Stomach (tissue), 9 donors: ENCODE results near the gene AUNIP. TPM values are rescaled to one million over a fixed set of nuclear protein-coding genes. Genes with fewer than 3 reads are reported as not detected.

Experiments used
- DNase-seq, 2 donors: peaks; one replicate each; pipeline versions ENCODE4 v3.0.0 to v3.0.0-alpha.2; 2013 to 2019
- H3K27ac ChIP-seq, 5 donors: fragments of 200-600 bp in 4 of 5; sonication (generic) in 4 of 5; one replicate each; pipeline ENCODE4 v1.5.1; 2013 to 2019; ENCODE audit warnings: mild to moderate bottlenecking in 1 of 5, moderate library complexity in 1 of 5
- H3K27me3 ChIP-seq, 3 donors: fragments of 200-600 bp; sonication (generic); one replicate each; pipeline ENCODE4 v1.5.1; 2017 to 2019; ENCODE audit warnings: mixed run types in 1 of 3
- H3K36me3 ChIP-seq, 4 donors: fragments of 200-600 bp; sonication (generic); 1 replicate in 3 of 4; 2 replicates in 1 of 4; pipeline ENCODE4 v1.5.1; 2016 to 2019
- H3K4me1 ChIP-seq, 4 donors: fragments of 200-600 bp; sonication (generic); one replicate each; pipeline ENCODE4 v1.5.1; 2016 to 2019
- H3K4me3 ChIP-seq, 4 donors: fragments of 200-600 bp; sonication (generic) in 3 of 4; one replicate each; pipeline ENCODE4 v1.5.1; 2016 to 2019; ENCODE audit warnings: mild to moderate bottlenecking in 1 of 4
- H3K9me3 ChIP-seq, 4 donors: fragments of 200-600 bp; sonication (generic); one replicate each; pipeline ENCODE4 v1.5.1; 2016 to 2019
- EP300 ChIP-seq: sonication (generic); formaldehyde crosslinking; IDR thresholded peaks from one replicate; pipeline ENCODE4 v1.6.1; 2017; ENCODE audit warnings: antibody characterized with exemption
- POLR2A ChIP-seq, 4 donors: fragments of 450-650 bp; IDR thresholded peaks; one replicate each; pipeline ENCODE4 v1.6.1; 2016; ENCODE audit warnings: antibody characterized with exemption in 4 of 4, control low read depth in 2 of 4, mild to moderate bottlenecking in 1 of 4, moderate library complexity in 1 of 4
- POLR2AphosphoS5 ChIP-seq, 3 donors: sonication (generic); formaldehyde crosslinking; IDR thresholded peaks; one replicate each; pipeline ENCODE4 v1.6.1; 2016; ENCODE audit warnings: antibody characterized with exemption in 3 of 3
- WGBS, 5 donors: extraction: QIAGEN DNeasy Blood & Tissue Kit in 3 of 5; methylation state at CpG; one replicate each; pipeline versions ENCODE4 v1.1.5 to v1.1.7; 2013 to 2018; 5-methylcytosine and 5-hydroxymethylcytosine counted together
- intact Hi-C: fragments of 100-400 bp; cut with DNase I; formaldehyde crosslinking; loops from one replicate; pipeline ENCODE4 v1.15.1; 2023; ENCODE audit warnings: low total_unique reads
- polyA plus RNA-seq, 3 donors: library from polyadenylated mRNA; stranded (reverse); fragments of 200-250 nt; gene quantifications; one replicate each; pipeline ENCODE4 v1.2.3, GENCODE V29; 2013
- total RNA-seq, 5 donors: library from RNA; depleted of rRNA; stranded (reverse); fragments of >200 nt; gene quantifications; one replicate each; pipeline versions ENCODE4 v1.1.0 to v1.2.3, GENCODE V29; 2014 to 2016
- TF ChIP-seq, protein P1 (sequence below), 7 experiments: fragments of 450-650 bp in 4 of 7; fragments of 200-600 bp in 3 of 7; sonication (generic) in 3 of 7; IDR thresholded peaks; one replicate each; pipeline ENCODE4 v1.5.1; 2016 to 2019; ENCODE audit warnings: antibody characterized with exemption in 7 of 7, control low read depth in 2 of 7, mild to moderate bottlenecking in 1 of 7
- donor health status: healthy with polysubstance abuse.
- donor health status: Bipolar disorder and iron deficiency.
- donor health status: healthy.

Gene AUNIP
- total and polyA plus RNA-seq, 8 donors, result 0.68 to 2.8 (median 1.00) TPM; not detected in 3

GRCh38 chr1:25796811-25797458 lies 62.3 kb downstream of the AUNIP start:
- DNase-seq, result peak; percentile 90 to 91
- H3K9me3 ChIP-seq, result no peaks in the 10 kb centered on the region
- no peak overlapping the region for H3K4me3 ChIP-seq
- WGBS, 5 donors, result 7 to 11% (median 9%) methylated on average over 13 to 19 of the region's 19 CpGs
- no peaks in the 10 kb centered on the region for H3K36me3 ChIP-seq
- TF ChIP-seq EP300 (no peak), POLR2AphosphoS5 (IDR thresholded peaks at IDR 0.05) (peak in 2 of 3 donors; percentile 2 to 38), POLR2A (IDR thresholded peaks at IDR 0.05) (no peak)
- TF ChIP-seq, protein P1, sequence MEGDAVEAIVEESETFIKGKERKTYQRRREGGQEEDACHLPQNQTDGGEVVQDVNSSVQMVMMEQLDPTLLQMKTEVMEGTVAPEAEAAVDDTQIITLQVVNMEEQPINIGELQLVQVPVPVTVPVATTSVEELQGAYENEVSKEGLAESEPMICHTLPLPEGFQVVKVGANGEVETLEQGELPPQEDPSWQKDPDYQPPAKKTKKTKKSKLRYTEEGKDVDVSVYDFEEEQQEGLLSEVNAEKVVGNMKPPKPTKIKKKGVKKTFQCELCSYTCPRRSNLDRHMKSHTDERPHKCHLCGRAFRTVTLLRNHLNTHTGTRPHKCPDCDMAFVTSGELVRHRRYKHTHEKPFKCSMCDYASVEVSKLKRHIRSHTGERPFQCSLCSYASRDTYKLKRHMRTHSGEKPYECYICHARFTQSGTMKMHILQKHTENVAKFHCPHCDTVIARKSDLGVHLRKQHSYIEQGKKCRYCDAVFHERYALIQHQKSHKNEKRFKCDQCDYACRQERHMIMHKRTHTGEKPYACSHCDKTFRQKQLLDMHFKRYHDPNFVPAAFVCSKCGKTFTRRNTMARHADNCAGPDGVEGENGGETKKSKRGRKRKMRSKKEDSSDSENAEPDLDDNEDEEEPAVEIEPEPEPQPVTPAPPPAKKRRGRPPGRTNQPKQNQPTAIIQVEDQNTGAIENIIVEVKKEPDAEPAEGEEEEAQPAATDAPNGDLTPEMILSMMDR (IDR thresholded peaks at IDR 0.05), result peak in 5 of 7 experiments; percentile 62 to 94 (median 78)
- H3K27me3 ChIP-seq, result no peaks in the 10 kb centered on the region
- peak overlapping the region; percentile 34 to 70 (median 64) for H3K27ac ChIP-seq
- H3K4me1 ChIP-seq, result peaks cover 35 to 57% (median 48%) of the 10 kb centered on the region in 4 donors
- intact Hi-C loops, result no loop called here

DNA sequence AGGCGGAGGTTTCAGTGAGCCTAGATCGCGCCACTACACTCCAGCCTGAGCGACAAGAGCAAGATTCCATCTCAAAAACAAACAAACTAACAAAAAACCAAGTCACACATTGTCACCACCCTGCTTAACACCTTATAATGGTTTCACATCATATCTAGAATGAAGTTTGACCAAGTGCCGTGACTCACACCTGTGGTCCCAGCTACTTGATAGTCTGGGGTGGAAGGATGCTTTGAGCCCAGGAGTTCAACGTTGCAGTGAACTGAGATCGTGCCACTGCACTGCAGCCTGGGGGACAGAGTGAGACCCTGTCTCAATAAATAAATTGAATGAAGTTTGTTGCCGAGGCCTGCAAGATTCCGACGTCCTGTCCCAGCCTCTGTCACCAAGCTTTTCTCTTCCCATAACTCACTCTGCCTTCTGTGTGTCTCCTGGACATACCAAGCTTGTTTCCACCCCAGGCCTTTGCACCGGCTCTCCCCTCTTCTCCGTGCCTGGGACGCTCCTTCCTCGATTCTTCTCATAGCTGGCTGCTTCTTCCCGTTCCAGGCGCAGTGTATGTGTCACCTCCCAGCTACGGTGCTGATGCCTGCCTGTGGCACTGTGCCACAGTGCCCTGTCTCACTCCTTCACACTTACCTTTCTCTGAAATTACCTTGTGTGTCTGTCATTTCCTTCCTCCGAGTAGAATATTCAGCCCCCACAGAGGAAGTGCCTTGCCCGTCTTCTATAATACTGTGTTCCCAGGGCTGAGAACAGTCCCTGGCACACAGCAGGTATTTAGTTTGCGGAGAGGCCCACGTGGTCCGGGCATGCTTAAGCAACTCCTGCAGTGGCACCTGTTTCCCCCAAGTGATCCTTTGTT lies 63.1 kb downstream of the AUNIP start:
- H3K36me3 ChIP-seq, result no peaks in the 10 kb centered on the region
- WGBS, 5 donors, result 46 to 61% (median 58%) methylated on average over 22 of the region's 22 CpGs
- TF ChIP-seq EP300, result no peak
- peak in 1 of 3 donors; percentile 5 for TF ChIP-seq POLR2AphosphoS5 (IDR thresholded peaks at IDR 0.05)
- TF ChIP-seq POLR2A (IDR thresholded peaks at IDR 0.05), result no peak
- peak overlapping the region; percentile 34 to 70 (median 64) for H3K27ac ChIP-seq
- peaks cover 27 to 50% (median 40%) of the 10 kb centered on the region in 4 donors for H3K4me1 ChIP-seq
- H3K9me3 ChIP-seq, result no peaks in the 10 kb centered on the region
- H3K4me3 ChIP-seq, result no peak overlapping the region
- intact Hi-C loops, result no loop called here
- no peaks in the 10 kb centered on the region for H3K27me3 ChIP-seq
- peak in 1 of 2 donors; percentile 70 for DNase-seq

GRCh38 chr1:25795211-25795610 lies 64.0 kb downstream of the AUNIP start:
- H3K27me3 ChIP-seq, result no peaks in the 10 kb centered on the region
- 66 to 88% (median 71%) methylated on average over 2 of the region's 2 CpGs for WGBS, 5 donors
- no peak overlapping the region for H3K27ac ChIP-seq
- no peak for DNase-seq
- H3K4me3 ChIP-seq, result no peak overlapping the region
- no peaks in the 10 kb centered on the region for H3K9me3 ChIP-seq
- peaks cover 0 to 5% (median 0%) of the 10 kb centered on the region in 4 donors for H3K36me3 ChIP-seq
- peaks cover 19 to 42% (median 33%) of the 10 kb centered on the region in 4 donors for H3K4me1 ChIP-seq
- intact Hi-C loops, result no loop called here
- TF ChIP-seq EP300, result no peak
- TF ChIP-seq POLR2AphosphoS5 (IDR thresholded peaks at IDR 0.05), result no peak
- TF ChIP-seq, protein P1 (IDR thresholded peaks at IDR 0.05), result no peak
- TF ChIP-seq POLR2A (IDR thresholded peaks at IDR 0.05), result no peak

- no peak for DNase-seq
- Histone ChIP-seq H3K27me3 (no peaks in the 10 kb centered on the region), H3K4me3 (no peak overlapping the region), H3K27ac (peak overlapping the region in 2 of 5 donors; percentile 3 to 26), H3K36me3 (peaks cover 0 to 8% (median 3%) of the 10 kb centered on the region in 4 donors), H3K9me3 (no peaks in the 10 kb centered on the region), H3K4me1 (peaks cover 13 to 37% (median 28%) of the 10 kb centered on the region in 4 donors)
- WGBS, 5 donors, result 64 to 80% (median 69%) methylated on average over 8 of the region's 8 CpGs
- TF ChIP-seq, protein P1 (IDR thresholded peaks at IDR 0.05), result no peak
- TF ChIP-seq EP300 (no peak), POLR2A (IDR thresholded peaks at IDR 0.05) (no peak), POLR2AphosphoS5 (IDR thresholded peaks at IDR 0.05) (no peak)
- intact Hi-C loops, result no loop called here
Observed at GRCh38 chr1:25794325-25794724, 64.9 kb downstream of the AUNIP start.
